Breast epithelium (tissue), 3 donors: ENCODE measurements around the gene RPL29.

Experiments
- POLR2A ChIP-seq: fragments of 450-650 bp; IDR thresholded peaks from one replicate; pipeline ENCODE4 v1.6.1; 2016; ENCODE audit warnings: antibody characterized with exemption, mild to moderate bottlenecking, moderate library complexity
- TF ChIP-seq, protein P1 (sequence below), 3 donors: fragments of 450-650 bp; IDR thresholded peaks; one replicate each; pipeline ENCODE4 v1.5.1; 2016 to 2017; ENCODE audit warnings: antibody characterized with exemption in 3 of 3, mild to moderate bottlenecking in 3 of 3, moderate library complexity in 3 of 3

DNA sequence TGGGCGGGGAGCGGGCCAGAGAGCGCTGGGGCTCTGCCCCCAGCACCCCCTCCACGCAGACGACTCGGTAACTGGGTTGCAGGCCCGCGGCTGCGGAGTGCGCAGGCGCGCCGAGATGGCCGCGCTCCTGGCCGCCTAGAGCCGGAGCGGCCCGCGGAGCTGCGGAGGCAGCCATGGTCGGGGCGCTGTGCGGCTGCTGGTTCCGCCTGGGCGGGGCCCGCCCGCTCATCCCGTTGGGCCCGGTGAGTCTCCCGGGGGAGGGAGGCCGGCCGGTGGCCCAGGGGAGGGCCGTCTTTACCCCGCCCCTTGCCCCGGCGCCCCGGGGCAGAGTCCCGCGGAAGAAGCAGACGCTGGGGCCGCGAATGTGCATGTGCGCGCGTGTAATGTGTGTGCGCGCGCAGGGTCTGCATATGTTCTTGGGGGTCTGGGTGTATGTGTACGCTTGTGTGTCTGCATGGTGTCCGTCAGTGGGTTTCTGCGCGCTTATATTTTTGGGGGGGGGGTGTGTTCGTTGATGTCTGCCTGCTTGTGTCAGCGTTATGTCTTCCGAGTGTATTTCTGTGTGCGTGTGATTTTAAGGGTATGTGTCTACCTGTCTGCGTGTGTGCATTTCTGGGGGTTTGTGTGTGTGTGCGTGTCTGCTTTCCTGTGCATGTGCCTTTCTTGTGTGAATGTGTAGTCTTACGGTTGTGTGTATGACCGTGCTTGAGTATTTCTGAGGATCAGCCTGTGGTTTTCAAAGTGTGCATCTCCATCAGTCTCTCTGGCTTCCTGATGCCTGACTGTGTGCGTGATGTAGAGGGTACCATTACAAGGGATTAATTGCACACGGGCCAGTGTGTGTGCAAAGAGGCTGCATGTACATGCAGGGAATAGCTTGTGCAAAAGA is 20.5 kb downstream of the RPL29 start, which contains the start of gene ABHD14A:
- TF ChIP-seq POLR2A: no peak
- TF ChIP-seq, protein P1, sequence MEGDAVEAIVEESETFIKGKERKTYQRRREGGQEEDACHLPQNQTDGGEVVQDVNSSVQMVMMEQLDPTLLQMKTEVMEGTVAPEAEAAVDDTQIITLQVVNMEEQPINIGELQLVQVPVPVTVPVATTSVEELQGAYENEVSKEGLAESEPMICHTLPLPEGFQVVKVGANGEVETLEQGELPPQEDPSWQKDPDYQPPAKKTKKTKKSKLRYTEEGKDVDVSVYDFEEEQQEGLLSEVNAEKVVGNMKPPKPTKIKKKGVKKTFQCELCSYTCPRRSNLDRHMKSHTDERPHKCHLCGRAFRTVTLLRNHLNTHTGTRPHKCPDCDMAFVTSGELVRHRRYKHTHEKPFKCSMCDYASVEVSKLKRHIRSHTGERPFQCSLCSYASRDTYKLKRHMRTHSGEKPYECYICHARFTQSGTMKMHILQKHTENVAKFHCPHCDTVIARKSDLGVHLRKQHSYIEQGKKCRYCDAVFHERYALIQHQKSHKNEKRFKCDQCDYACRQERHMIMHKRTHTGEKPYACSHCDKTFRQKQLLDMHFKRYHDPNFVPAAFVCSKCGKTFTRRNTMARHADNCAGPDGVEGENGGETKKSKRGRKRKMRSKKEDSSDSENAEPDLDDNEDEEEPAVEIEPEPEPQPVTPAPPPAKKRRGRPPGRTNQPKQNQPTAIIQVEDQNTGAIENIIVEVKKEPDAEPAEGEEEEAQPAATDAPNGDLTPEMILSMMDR (IDR thresholded peaks at IDR 0.05): no peak
